ENCODE measurements around the gene VSIR. TPM values are rescaled to one million over a fixed set of nuclear protein-coding genes. Genes with fewer than 3 reads are reported as not detected.

VSIR gene
- total RNA-seq, 1 donor from 2014 or later, result 2.9 TPM

GRCh38 chr10:71715860-71716259 is 57.5 kb downstream of the VSIR start:
- Histone ChIP-seq H3K79me2 (ENCODE audit: insufficient read depth, low read length) (no peaks in the 10 kb centered on the region), H3K9me3 (ENCODE audit: insufficient read depth, low read depth, low read length) (no peaks in the 10 kb centered on the region), H3K9ac (ENCODE audit: low read length) (no peak overlapping the region), H3K4me1 (ENCODE audit: insufficient read depth, low read length) (peaks cover 7% of the 10 kb centered on the region), H3K4me2 (ENCODE audit: low read length) (no peak overlapping the region), H3K4me3 (ENCODE audit: insufficient read depth, low read depth, low read length) (no peak overlapping the region), H4K20me1 (ENCODE audit: insufficient read depth, low read length) (no peaks in the 10 kb centered on the region), H3K36me3 (ENCODE audit: insufficient read depth, low read length) (no peaks in the 10 kb centered on the region), H2AFZ (ENCODE audit: low read depth, low read length) (no peak overlapping the region), H3K27me3 (ENCODE audit: insufficient read depth, low read length) (peaks cover 6% of the 10 kb centered on the region), H3K27ac (ENCODE audit: low read depth, low read length) (no peak overlapping the region)
- Mint-ChIP-seq H3K27ac (ENCODE audit: unreplicated experiment) (no peak overlapping the region), H3K4me1 (ENCODE audit: low read depth, unreplicated experiment) (peaks cover 6% of the 10 kb centered on the region), H3K27me3 (ENCODE audit: low read depth, unreplicated experiment) (peaks cover 36% of the 10 kb centered on the region), H3K4me3 (ENCODE audit: unreplicated experiment) (no peak overlapping the region), H3K9me3 (ENCODE audit: unreplicated experiment) (peaks cover 2% of the 10 kb centered on the region), H3K36me3 (ENCODE audit: low read depth, unreplicated experiment) (no peaks in the 10 kb centered on the region)
- FAIRE-seq, result no peak
- no peak for DNase-seq (ENCODE audit: low read depth)
- TF ChIP-seq CTCF (IDR thresholded peaks at IDR 0.05; ENCODE audit: insufficient read depth, low read depth, low read length) (no peak), EZH2 (IDR thresholded peaks at IDR 0.05; ENCODE audit: insufficient read depth, low read length) (no peak)

DNA sequence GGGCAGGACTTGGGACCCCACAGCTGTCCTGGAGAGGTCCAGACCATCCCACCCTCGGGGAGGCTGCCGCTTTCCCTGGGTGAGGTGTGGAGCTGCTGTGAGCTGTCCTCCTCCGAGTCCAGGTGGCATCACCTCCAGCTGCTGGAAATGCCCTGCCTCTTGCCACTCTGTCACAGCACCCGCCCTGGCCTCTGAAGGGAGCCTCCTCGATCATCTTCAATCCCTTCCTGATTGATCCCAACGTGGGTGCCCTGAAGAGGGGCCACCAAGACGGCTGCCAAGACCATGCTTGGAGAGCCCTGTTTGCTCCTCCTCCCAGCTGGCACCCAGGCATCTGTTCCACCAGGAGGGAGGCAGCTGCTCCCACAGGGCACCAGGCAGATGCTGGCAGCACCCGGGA is 58.3 kb downstream of the VSIR start:
- H3K4me3 ChIP-seq (ENCODE audit: insufficient read depth, low read depth, low read length), result no peak overlapping the region
- FAIRE-seq (no peak), DNase-seq (ENCODE audit: low read depth) (no peak)
- Mint-ChIP-seq H3K36me3 (ENCODE audit: low read depth, unreplicated experiment) (no peaks in the 10 kb centered on the region), H3K4me3 (ENCODE audit: unreplicated experiment) (no peak overlapping the region), H3K27ac (ENCODE audit: unreplicated experiment) (no peak overlapping the region), H3K27me3 (ENCODE audit: low read depth, unreplicated experiment) (peaks cover 29% of the 10 kb centered on the region), H3K4me1 (ENCODE audit: low read depth, unreplicated experiment) (peaks cover 6% of the 10 kb centered on the region), H3K9me3 (ENCODE audit: unreplicated experiment) (peaks cover 2% of the 10 kb centered on the region)
- H3K79me2 ChIP-seq (ENCODE audit: insufficient read depth, low read length), result no peaks in the 10 kb centered on the region
- no peak overlapping the region for H3K27ac ChIP-seq (ENCODE audit: low read depth, low read length)
- H3K27me3 ChIP-seq (ENCODE audit: insufficient read depth, low read length), result no peaks in the 10 kb centered on the region
- no peak overlapping the region for H3K9ac ChIP-seq (ENCODE audit: low read length)
- TF ChIP-seq CTCF (IDR thresholded peaks at IDR 0.05; ENCODE audit: insufficient read depth, low read depth, low read length) (no peak), EZH2 (IDR thresholded peaks at IDR 0.05; ENCODE audit: insufficient read depth, low read length) (no peak)
- H3K9me3 ChIP-seq (ENCODE audit: insufficient read depth, low read depth, low read length), result no peaks in the 10 kb centered on the region
- no peaks in the 10 kb centered on the region for H4K20me1 ChIP-seq (ENCODE audit: insufficient read depth, low read length)
- H3K4me2 ChIP-seq (ENCODE audit: low read length), result no peak overlapping the region
- H2AFZ ChIP-seq (ENCODE audit: low read depth, low read length), result no peak overlapping the region
- peaks cover 7% of the 10 kb centered on the region for H3K4me1 ChIP-seq (ENCODE audit: insufficient read depth, low read length)
- no peaks in the 10 kb centered on the region for H3K36me3 ChIP-seq (ENCODE audit: insufficient read depth, low read length)

DNA sequence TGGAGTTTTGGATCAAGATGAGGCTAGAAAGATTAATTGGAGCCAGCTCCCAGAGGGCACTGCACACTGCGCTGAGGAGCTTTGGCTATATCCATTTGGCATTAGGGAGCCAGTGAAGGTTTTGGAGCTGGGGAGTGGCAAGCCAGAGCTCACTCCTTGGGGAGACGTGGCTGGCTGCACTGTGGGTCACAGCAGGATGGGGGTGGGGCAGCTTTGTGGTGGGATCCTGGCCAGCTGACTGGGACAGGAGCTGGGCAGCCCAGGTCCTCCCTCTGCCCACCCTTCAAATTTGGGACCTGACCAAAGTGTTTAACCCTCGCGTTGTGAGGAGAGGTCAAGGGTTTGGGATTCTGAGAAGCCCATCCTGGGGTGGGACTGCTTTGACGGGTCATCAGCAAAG is 58.7 kb downstream of the VSIR start:
- DNase-seq (ENCODE audit: low read depth), result no peak
- Mint-ChIP-seq H3K27me3 (ENCODE audit: low read depth, unreplicated experiment) (peaks cover 31% of the 10 kb centered on the region), H3K9me3 (ENCODE audit: unreplicated experiment) (peaks cover 2% of the 10 kb centered on the region), H3K36me3 (ENCODE audit: low read depth, unreplicated experiment) (no peaks in the 10 kb centered on the region), H3K4me1 (ENCODE audit: low read depth, unreplicated experiment) (peaks cover 6% of the 10 kb centered on the region), H3K27ac (ENCODE audit: unreplicated experiment) (no peak overlapping the region), H3K4me3 (ENCODE audit: unreplicated experiment) (no peak overlapping the region)
- Histone ChIP-seq H3K9ac (ENCODE audit: low read length) (no peak overlapping the region), H3K36me3 (ENCODE audit: insufficient read depth, low read length) (no peaks in the 10 kb centered on the region), H3K4me1 (ENCODE audit: insufficient read depth, low read length) (peaks cover 7% of the 10 kb centered on the region), H3K4me2 (ENCODE audit: low read length) (no peak overlapping the region), H3K79me2 (ENCODE audit: insufficient read depth, low read length) (no peaks in the 10 kb centered on the region), H3K9me3 (ENCODE audit: insufficient read depth, low read depth, low read length) (no peaks in the 10 kb centered on the region), H3K27ac (ENCODE audit: low read depth, low read length) (no peak overlapping the region), H2AFZ (ENCODE audit: low read depth, low read length) (no peak overlapping the region), H4K20me1 (ENCODE audit: insufficient read depth, low read length) (no peaks in the 10 kb centered on the region), H3K4me3 (ENCODE audit: insufficient read depth, low read depth, low read length) (no peak overlapping the region), H3K27me3 (ENCODE audit: insufficient read depth, low read length) (no peaks in the 10 kb centered on the region)
- no peak for FAIRE-seq
- no peak for TF ChIP-seq EZH2 (IDR thresholded peaks at IDR 0.05; ENCODE audit: insufficient read depth, low read length)
- no peak for TF ChIP-seq CTCF (IDR thresholded peaks at IDR 0.05; ENCODE audit: insufficient read depth, low read depth, low read length)

Data from astrocyte (in vitro differentiated cells and primary cell).